GM21360 (cell line): ENCODE results near the gene ZNF423.
"Not testable (repeated sequence)": the region's sequence is repeated elsewhere in the genome, so short reads cannot be mapped to it uniquely, and the experiment has no call there.

ENCODE experiments used
- ATAC-seq: cut with Tn5 transposase; IDR thresholded peaks from one replicate; pipeline ENCODE4 v1.9.1; 2021; ENCODE audit warnings: mild to moderate bottlenecking, moderate library complexity; ENCODE audit not compliant: unreplicated experiment

The ZNF423 gene

GRCh38 chr16:49871824-49872223 lies 15.9 kb upstream of the ZNF423 start:
- ATAC-seq, result not testable (repeated sequence)

- no peak for ATAC-seq
Observed at GRCh38 chr16:49869731-49870130, 13.8 kb upstream of the ZNF423 start.

GRCh38 chr16:49867796-49868668 lies 12.1 kb upstream of the ZNF423 start:
- no peak for ATAC-seq

GRCh38 chr16:49867234-49867633 lies 11.3 kb upstream of the ZNF423 start:
- ATAC-seq, result no peak

- no peak for ATAC-seq
Observed at GRCh38 chr16:49866595-49867071, 10.7 kb upstream of the ZNF423 start.

GRCh38 chr16:49862694-49863093 lies 6.8 kb upstream of the ZNF423 start:
- no peak for ATAC-seq

GRCh38 chr16:49861299-49861698 lies 5.4 kb upstream of the ZNF423 start:
- ATAC-seq, result no peak

GRCh38 chr16:49860593-49860992 lies 4.7 kb upstream of the ZNF423 start:
- no peak for ATAC-seq

GRCh38 chr16:49859125-49859811 lies 3.4 kb upstream of the ZNF423 start:
- no peak for ATAC-seq

GRCh38 chr16:49858200-49859124 lies 2.5 kb upstream of the ZNF423 start:
- no peak for ATAC-seq

- no peak for ATAC-seq
Observed at GRCh38 chr16:49857423-49858181, 1.7 kb upstream of the ZNF423 start.

GRCh38 chr16:49856672-49857330 lies 889 bp upstream of the ZNF423 start:
- ATAC-seq, result no peak

- peak; percentile 66 for ATAC-seq
Observed at GRCh38 chr16:49855280-49855821, 561 bp downstream of the ZNF423 start.

- peak; percentile 3 for ATAC-seq
Observed at GRCh38 chr16:49854796-49855203, 1.1 kb downstream of the ZNF423 start.

- no peak for ATAC-seq
Observed at GRCh38 chr16:49854188-49854795, 1.6 kb downstream of the ZNF423 start.

GRCh38 chr16:49852279-49852678 lies 3.6 kb downstream of the ZNF423 start:
- ATAC-seq, result no peak

GRCh38 chr16:49851468-49851787 lies 4.5 kb downstream of the ZNF423 start:
- ATAC-seq, result no peak

GRCh38 chr16:49850558-49851467 lies 5.1 kb downstream of the ZNF423 start:
- ATAC-seq, result no peak
